ENCODE measurements around the gene FJX1.
"Not testable (repeated sequence)": the region's sequence is repeated elsewhere in the genome, so short reads cannot be mapped to it uniquely, and the experiment has no call there.

Gene FJX1

DNA sequence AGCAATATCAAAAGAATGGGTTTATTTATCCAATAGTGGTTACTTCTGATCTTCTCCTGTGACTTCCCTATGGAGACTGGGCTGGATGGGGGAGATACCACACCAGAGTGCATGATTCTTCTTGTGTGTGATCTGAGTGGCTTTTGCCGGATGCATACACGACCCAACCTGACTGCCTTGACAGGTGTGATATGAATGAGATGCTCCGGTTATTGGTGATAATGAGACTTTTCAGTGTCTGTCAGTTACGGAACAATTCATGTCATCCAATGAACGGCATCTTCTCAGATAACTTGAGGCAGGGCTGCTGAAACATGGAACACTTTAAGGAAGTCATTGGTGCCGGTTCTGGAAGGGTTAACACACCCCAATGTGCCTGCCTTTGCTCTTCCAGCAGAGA is 17.7 kb downstream of the FJX1 start:
- DNase-seq: no peak

DNA sequence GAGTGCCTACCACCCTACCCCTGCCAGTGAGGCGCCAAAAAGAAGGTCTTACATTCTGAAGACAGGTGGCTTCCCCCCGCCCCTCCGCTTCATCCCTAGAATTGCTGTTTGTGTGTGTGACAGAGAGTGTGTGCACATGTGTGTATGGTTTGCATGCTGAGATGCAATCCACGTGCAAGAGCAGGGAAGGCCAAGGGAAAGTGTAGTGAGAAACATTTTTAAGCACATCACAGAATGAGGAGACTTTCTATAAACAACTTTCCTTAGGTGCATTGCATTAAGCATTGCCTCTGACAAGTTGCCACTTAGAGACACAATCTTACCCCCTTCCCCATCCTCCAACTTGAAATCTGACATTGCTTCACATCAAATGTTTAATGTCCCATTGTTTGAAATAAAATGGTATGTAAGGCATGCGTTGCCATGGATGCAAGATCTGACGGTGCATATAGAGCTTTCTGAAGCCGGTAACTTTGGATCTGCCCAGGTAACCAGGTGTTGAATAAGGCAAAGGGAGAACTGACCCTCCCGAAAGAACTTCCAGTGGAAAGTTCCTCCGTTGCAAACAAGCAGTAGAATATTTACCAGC is 21.4 kb downstream of the FJX1 start:
- DNase-seq: peak; percentile 6

DNA sequence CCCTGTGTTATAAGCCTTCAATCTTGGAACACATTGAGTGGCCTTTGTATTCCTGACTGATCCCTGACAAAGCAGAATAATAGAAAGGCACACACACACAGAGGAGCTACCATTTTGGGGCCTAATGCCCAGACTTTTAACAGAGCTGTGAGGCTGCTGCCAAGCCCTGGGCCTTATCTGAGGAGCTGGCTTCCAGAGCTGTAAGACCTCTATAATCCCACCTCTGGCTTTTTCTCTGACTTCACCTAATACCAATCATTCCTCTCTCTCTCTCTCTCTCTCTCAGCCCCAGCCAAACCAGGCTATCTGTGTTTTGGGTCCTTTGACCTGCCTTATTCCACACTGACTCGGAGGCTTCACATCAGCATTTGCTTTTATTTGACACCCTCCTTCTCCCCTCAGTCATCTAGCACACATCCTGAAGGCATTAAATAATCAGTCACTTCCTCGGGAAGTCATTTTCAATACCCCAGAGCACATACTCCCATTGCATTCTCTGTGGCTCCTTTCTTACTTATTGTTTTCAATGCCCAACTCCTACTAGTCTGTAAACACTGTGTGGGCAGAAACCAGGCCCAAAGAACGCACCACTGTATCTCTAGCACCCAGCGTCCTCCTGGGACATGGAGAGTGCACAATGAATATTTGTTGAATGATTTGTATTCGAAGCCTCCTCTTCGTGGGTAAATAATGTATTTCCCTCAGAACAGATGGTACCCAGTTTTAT is 23.1 kb downstream of the FJX1 start:
- no peak for DNase-seq

DNA sequence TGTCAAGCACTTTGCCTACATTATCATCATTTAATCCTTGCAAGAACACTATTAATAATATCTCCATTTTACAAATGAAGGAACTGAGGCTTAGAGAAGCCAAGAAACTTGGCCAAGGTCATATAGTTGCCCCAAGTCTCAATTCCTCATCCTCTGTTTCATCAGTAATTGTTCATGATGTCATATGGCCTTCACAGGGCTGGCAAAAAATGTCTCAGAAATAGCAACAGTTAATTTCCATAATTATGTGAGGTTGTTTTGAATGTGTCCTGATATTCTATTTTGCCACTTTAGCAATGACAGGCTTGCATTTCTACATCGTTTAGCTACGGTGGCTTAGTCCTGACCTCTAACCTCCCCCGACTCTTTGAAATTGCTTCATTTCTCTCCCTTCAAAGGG is 23.7 kb downstream of the FJX1 start:
- DNase-seq: no peak

DNA sequence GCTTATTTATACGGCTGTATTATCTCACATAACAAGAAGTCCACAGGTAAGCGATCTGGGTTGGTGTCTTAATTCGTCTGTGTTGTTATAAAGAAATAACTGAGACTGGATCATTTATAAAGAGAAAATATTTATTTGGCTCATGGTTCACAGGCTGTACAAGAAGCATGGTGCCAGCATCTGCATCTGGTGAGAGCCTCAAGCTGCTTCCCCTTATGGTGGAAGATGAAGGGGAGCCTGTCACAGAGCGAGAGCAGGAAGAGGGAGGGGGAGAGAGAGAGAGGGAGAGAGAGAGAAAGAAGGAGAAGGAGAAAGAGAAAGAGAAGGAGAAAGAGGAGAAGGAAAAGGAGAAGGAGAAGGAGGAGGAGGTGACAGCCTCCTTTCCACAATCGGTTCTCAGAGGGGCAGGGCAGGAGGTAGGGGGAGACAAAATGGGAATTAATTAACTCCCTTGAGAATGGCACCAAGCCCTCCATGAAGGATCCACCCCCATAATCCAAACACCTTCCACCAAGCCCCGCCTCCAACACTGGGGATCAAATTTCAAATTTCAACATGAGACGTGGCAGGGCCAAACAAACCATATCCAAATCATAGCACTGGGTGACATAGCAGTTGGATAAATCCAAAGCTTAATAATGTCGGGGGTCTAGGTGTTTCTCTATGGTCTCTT is 29.3 kb downstream of the FJX1 start:
- no peak for DNase-seq

DNA sequence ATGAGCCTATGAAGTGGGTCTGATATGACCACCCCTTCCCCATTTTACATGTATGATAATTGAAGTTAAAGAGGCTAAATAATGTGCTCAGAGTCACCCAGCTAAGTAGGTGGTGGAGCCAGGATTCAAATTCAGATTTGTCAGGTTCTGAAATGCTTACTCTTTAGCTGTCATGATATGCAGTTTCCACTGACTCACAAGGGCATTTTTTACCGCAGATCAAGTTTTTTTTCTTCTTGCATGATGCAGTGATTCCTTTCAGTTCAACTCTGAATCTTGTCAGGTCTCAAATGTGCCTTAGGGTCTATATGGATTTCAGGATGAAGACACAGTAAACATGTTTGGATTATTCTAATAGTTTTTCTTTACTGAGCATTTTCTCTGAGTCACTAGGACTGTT is 31.7 kb downstream of the FJX1 start:
- DNase-seq: no peak

DNA sequence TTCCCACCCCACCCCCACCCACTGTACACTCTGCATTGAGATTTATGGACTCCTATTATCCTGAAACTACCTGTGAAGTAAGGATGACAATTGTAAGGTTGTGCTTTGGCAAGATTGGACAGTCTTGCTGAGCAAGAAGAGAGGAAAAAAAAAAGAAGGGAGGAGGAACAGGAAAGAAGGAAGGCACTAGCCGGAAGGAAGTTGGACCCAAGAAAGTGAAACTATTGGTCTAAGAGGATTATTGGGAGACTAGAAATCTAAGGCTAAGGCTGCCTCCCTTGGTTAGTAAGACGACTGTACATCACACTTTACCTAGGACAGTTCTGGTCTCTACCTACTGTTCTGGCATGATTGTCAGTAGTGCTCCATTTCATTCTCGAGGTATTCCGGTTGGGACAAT is 32.2 kb downstream of the FJX1 start:
- no peak for DNase-seq

DNA sequence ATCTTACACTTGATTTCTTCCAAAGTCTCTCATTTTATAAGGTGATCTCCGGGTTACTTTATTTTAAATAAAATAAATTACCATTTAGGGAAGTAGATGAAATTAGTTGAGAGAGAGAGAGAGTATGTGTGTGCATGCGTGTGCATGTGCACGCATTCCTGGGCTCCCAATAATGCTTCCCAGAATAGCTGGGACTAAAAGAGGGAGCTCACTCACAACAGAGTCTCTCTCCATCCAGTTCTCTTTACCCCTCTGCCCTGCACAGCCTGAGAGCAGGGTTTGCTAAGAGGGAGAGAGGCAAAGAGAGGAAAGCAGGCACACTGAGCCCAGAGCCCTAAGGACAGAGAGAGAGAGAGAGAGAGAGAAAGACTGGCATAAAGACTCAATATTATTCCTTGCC is 33.0 kb downstream of the FJX1 start:
- no peak for DNase-seq

DNA sequence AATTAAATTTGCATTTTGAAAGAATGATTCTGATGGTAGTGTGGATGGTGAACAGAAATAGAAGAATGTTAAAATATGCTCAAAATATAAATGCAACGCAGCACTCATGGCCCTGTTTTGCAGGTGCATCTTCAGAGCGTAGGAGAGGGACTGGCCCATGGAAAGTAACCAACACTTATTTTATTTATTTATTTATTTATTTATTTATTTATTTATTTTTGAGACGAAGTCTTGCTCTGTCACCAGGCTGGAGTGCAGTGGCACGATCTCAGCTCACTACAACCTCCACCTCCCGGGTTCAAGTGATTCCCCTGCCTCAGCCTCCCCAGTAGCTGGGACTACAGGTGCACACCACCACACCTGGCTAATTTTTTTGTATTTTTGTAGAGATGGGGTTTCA is 34.5 kb downstream of the FJX1 start:
- DNase-seq: not testable (repeated sequence)

DNA sequence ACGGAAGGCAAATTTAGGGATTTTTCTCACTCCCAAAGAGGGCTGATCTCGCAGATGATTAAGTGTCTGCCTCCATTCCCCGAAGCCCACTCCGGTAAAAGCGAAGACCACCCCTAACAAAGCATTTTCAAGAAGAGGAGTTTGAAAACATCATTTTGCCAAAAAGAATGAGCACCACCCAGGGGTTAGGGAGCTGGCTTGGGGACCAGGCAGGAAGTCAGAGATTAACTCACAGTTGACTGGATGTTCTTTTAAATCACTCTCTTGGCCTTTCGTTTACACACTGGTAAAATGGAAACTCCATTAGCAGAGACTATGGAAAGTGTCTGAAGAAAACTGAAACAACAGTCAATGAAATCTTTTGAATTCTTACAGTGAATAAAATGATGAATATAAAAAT is 36.5 kb downstream of the FJX1 start:
- DNase-seq: no peak

DNA sequence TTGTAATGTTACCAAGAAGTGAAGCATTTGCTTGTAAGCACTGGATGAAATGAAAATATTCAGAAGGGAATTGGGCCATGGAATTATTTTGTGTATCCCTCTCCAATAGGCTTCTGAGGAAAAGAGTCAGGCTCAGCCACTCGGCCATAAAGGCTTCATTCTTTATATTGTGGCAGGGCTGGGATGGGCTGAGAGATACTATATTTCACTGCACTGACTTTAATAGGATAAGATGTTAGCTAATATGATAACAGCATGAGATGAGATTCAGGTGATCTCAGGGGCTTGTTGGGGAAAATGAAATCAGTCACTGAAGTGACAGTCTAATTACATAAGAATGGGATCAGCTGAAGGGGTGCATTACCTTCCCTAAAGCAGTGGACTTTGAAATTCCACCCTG is 37.0 kb downstream of the FJX1 start:
- DNase-seq: no peak

DNA sequence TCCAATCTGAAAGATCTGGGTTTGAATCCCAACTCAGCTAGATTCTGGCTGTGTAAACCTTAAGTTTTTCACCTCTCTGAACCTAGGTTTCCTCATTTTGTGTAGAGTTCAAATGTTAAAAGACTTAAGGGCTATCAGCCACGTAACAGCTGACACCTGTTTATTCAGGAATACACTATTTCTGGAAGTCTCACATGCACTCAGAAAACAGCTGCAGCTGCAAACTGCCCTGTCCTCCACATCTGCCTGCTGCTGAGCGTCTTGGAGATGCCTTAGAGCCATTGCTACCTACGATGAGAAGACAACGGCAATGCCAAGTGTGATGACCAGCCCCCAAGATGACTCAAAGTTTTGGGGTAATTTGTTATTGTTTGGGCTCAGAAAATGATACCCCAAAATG is 37.6 kb downstream of the FJX1 start:
- DNase-seq: no peak

DNA sequence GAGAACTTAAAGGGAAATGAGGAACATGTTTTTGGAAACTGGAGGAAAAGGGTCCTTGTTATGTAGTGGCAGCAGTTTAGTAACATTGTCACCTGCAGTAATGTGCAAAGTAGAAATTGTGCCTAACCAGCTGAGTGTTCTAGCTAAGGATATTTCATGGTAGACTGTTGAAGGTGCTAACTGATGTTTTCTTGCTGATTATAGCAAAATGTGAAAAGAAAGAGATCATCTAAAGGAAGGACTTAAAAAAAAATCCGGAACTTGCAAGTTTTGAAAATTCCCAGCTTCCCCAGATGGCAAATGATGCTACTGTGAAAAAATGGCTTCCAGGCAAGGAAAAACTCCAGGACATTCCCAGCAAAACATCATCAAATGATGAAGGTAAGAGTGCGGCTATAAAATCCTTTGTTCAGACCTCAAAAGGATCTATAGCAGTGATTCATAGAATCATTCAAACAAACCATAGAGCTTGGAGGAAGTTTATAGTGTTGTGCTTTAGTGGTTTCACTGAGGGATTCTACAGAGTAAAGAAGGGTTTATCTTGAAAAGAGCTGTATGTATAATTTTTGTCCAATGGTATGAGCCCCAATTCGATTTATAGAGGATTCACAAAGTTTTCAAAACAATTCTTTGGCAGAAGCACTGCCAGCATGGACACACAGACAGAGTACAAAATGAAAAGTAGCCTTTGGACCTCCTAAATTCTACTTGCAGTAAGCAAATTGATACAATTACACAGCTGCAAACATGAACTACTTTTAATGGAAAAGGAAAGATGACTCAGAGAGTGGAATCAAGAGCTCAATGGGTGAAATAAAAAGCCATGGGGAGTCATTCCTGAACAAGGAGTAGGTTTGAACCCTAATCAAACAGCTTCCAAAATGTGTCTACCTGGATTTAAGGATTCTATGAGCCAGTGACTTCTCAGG is 40.0 kb downstream of the FJX1 start:
- no peak for DNase-seq

DNA sequence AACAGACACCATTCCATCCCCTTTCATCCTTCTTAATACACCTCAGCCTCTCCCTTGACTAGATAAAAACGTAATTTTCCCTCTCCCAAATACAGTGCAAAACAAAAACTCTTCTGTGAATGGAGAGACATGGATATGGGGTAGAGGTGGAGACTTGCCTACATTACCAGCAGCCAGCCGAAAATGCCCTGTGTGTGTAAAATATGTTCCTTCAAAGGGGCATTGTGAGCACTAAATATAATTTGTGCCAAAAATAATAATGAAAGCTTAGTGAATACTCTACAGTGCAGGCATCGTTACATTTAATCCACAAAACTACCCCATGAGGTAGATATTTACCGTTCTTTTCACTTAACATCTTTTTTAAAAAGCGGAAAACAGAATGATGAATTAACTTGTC is 43.3 kb downstream of the FJX1 start:
- no peak for DNase-seq

DNA sequence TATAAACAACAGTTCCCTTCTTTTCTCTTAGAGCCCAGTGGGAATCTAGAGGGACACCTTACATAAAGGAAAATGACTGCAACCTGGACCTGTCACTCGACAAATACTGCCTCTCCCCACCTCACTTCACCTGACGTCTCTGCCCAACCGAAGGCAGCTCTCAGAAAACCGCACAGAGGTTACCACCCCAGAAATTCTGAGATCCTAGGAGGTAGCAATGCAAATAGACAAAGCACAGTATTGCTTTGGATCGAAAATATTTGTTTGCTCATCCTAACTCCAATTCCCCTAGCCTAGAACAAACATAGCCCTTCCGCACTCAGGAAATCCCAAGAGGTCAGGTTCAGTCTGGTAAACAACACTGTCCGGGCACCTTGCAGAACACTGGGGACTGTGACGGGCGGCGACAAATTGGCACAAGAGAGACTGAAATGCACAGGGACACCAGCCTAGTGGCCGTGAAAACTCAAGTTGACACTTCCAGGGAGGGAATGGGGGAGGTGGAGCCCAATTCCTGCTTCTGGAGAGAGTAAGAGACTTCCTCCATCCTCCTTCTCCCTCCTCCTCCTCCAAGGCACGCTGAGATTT is 43.9 kb downstream of the FJX1 start:
- DNase-seq: peak; percentile 55

DNA sequence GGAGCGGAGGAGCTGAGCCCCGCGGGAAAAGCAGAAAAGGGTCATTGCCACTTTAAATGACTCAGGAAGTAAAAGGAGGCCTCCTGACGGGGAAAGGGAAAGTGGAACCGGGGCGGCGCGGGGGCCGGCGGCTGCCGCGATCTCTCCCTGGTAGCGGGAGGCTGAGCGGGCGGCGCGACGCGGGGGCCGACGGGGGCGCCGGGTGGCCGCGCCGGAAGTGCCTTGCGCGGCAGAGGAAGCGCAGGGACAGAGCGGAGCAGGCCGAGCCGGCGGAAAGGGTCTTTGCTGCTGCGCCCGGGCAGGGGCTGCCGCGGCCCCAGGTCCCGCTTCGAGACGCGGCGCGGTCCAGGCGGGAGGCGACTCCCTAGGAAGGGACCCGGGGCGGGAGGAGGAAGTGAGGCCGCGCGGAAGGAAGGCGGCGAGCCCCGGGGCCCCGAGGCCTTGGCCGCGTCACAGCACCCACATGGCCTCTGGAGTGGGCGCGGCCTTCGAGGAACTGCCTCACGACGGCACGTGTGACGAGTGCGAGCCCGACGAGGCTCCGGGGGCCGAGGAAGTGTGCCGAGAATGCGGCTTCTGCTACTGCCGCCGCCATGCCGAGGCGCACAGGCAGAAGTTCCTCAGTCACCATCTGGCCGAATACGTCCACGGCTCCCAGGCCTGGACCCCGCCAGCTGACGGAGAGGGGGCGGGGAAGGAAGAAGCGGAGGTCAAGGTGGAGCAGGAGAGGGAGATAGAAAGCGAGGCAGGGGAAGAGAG is 44.6 kb downstream of the FJX1 start, which contains the start of gene TRIM44:
TRIM44 (plus strand) TSS at position 127 of the 759 bp plus-strand sequence; CDS start at position 464, 337 bp downstream.
- peak; percentile 57 for DNase-seq

DNA sequence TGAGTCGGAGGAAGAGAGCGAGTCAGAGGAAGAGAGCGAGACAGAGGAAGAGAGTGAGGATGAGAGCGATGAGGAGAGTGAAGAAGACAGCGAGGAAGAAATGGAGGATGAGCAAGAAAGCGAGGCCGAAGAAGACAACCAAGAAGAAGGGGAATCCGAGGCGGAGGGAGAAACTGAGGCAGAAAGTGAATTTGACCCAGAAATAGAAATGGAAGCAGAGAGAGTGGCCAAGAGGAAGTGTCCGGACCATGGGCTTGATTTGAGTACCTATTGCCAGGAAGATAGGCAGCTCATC is 45.1 kb downstream of the FJX1 start:
- DNase-seq: no peak

DNA sequence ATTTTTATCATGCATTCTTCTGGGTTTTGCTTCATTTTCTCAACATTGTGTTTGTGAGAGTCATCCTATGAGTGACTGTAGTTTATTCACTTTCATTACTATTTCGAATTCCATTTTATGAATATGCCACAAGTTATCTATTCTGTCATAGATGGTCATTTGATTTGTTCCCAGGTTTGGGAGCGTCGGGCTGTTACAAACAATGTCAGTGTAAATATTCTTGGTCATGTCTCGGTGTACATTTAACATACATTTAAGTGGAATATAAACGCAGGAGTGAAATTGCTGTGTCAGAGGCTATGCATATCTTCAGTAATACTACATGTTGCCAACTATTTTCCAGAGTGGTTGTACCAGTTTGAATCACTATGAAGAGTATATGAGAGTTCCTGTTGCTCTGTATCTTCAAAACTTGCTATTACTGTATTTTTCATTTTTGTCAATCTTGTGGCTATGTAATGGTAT is 46.7 kb downstream of the FJX1 start:
- DNase-seq: no peak

DNA sequence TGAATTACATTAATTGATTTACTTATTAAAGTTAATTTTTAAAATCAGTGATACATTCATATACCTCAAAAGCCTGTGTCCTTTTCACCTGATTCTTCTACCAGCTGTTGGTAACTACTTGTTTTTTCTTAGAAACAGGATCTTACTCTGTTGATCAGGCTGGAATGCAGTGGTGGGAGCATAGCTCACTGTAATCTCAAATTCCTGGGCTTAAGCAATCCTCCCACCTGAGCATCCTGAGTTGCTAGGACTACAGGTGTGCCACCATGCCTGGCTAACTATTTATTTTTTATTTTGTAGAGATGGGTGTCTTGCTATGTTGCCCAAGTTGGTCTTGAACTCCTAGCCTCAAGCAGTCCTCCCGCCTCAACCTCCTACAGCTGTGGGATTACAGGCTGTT is 49.0 kb downstream of the FJX1 start:
- no peak for DNase-seq

DNA sequence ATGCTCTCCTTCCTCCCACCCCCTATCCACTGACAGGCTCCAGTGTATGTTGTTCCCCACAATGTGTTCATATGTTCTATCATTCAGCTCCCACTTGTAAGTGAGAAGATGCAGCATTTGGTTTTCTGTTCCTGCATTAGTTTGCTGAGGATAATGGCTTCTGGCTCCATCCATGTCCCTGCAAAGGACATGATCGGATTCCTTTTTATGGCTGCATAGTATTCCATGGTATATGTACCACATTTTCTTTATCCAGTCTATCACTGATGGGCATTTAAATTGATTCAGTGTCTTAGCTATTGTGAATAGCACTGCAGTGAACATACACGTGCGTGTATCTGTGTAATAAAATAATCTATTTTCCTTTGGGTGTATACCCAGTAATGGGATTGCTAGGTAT is 50.1 kb downstream of the FJX1 start:
- DNase-seq: not testable (repeated sequence)

Data from NCI-H510A treated with DMSO at 0.1 percent for 48 hours (cell line).